Type B pancreatic cell (in vitro differentiated cells): ENCODE results near the gene CDH12. TPM values are rescaled to one million over a fixed set of nuclear protein-coding genes. Genes with fewer than 3 reads are reported as not detected.

Experiments used
- DNase-seq: peaks from one replicate; pipeline ENCODE4 v3.0.0; 2021; ENCODE audit warnings: mixed read lengths; ENCODE audit not compliant: unreplicated experiment; ENCODE audit errors: extremely low spot score
- H3K27ac Mint-ChIP-seq: 2 replicates; pipeline ENCODE4 v1.8.0; 2021; ENCODE audit warnings: mild to moderate bottlenecking, mixed read lengths
- H3K27me3 Mint-ChIP-seq: 2 replicates; pipeline ENCODE4 v1.8.0; 2021; ENCODE audit warnings: mixed read lengths
- H3K36me3 Mint-ChIP-seq: 2 replicates; pipeline ENCODE4 v1.8.0; 2021; ENCODE audit warnings: mixed read lengths
- H3K4me1 Mint-ChIP-seq: one replicate; pipeline ENCODE4 v1.8.0; 2021; ENCODE audit warnings: mixed read lengths; ENCODE audit not compliant: unreplicated experiment
- H3K4me3 Mint-ChIP-seq: 2 replicates; pipeline ENCODE4 v1.8.0; 2021; ENCODE audit warnings: mild to moderate bottlenecking, mixed read lengths
- H3K9me3 Mint-ChIP-seq: 2 replicates; pipeline ENCODE4 v1.8.0; 2021; ENCODE audit warnings: mixed read lengths
- total RNA-seq: library from RNA; stranded (reverse); gene quantifications from 2 replicates; pipeline ENCODE4 v1.2.1, GENCODE V29; 2021; ENCODE audit warnings: low replicate concordance
- TF ChIP-seq, protein P1 (sequence below): fragments of 200-600 bp; sonication (generic); conservative IDR thresholded peaks from 2 replicates; pipeline ENCODE4 v1.5.0; 2021; ENCODE audit warnings: antibody characterized with exemption, mild to moderate bottlenecking

The CDH12 gene
- total RNA-seq, 1 donor from 2014 or later: 10.2 TPM

- Mint-ChIP-seq H3K9me3 (no peaks in the 10 kb centered on the region), H3K36me3 (no peaks in the 10 kb centered on the region), H3K27me3 (no peaks in the 10 kb centered on the region), H3K4me1 (no peaks in the 10 kb centered on the region), H3K27ac (no peak overlapping the region), H3K4me3 (no peak overlapping the region)
- TF ChIP-seq, protein P1, sequence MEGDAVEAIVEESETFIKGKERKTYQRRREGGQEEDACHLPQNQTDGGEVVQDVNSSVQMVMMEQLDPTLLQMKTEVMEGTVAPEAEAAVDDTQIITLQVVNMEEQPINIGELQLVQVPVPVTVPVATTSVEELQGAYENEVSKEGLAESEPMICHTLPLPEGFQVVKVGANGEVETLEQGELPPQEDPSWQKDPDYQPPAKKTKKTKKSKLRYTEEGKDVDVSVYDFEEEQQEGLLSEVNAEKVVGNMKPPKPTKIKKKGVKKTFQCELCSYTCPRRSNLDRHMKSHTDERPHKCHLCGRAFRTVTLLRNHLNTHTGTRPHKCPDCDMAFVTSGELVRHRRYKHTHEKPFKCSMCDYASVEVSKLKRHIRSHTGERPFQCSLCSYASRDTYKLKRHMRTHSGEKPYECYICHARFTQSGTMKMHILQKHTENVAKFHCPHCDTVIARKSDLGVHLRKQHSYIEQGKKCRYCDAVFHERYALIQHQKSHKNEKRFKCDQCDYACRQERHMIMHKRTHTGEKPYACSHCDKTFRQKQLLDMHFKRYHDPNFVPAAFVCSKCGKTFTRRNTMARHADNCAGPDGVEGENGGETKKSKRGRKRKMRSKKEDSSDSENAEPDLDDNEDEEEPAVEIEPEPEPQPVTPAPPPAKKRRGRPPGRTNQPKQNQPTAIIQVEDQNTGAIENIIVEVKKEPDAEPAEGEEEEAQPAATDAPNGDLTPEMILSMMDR: no peak
- no peak for DNase-seq
These were observed 441.4 kb downstream of the CDH12 start for GRCh38 chr5:22411554-22412349.

- Mint-ChIP-seq H3K4me1 (no peaks in the 10 kb centered on the region), H3K36me3 (no peaks in the 10 kb centered on the region), H3K4me3 (no peak overlapping the region), H3K27ac (no peak overlapping the region), H3K9me3 (no peaks in the 10 kb centered on the region), H3K27me3 (no peaks in the 10 kb centered on the region)
- DNase-seq: no peak
- TF ChIP-seq, protein P1: no peak
These were observed 461.2 kb downstream of the CDH12 start for GRCh38 chr5:22391956-22392355.

- H3K36me3 Mint-ChIP-seq: no peaks in the 10 kb centered on the region
These were observed 462.3 kb downstream of the CDH12 start for GRCh38 chr5:22390888-22391287.

GRCh38 chr5:22372826-22373660 is 480.1 kb downstream of the CDH12 start:
- Mint-ChIP-seq H3K4me1 (no peaks in the 10 kb centered on the region), H3K36me3 (no peaks in the 10 kb centered on the region), H3K9me3 (no peaks in the 10 kb centered on the region), H3K27me3 (no peaks in the 10 kb centered on the region), H3K27ac (no peak overlapping the region), H3K4me3 (no peak overlapping the region)
- DNase-seq: no peak
- TF ChIP-seq, protein P1: no peak

More at GRCh38 chr5:22390888-22391287, 462.3 kb downstream of the CDH12 start:
- no peaks in the 10 kb centered on the region for H3K4me1 Mint-ChIP-seq
- TF ChIP-seq, protein P1: no peak
- H3K27me3 Mint-ChIP-seq: no peaks in the 10 kb centered on the region
- no peak overlapping the region for H3K27ac Mint-ChIP-seq
- H3K4me3 Mint-ChIP-seq: no peak overlapping the region
- no peak for DNase-seq
- H3K9me3 Mint-ChIP-seq: no peaks in the 10 kb centered on the region

GRCh38 chr5:22372376-22372775 is 480.8 kb downstream of the CDH12 start:
- Mint-ChIP-seq H3K4me1 (no peaks in the 10 kb centered on the region), H3K27me3 (no peaks in the 10 kb centered on the region), H3K4me3 (no peak overlapping the region), H3K27ac (no peak overlapping the region), H3K36me3 (no peaks in the 10 kb centered on the region), H3K9me3 (no peaks in the 10 kb centered on the region)
- TF ChIP-seq, protein P1: no peak
- DNase-seq: no peak
